Left ventricle myocardium superior (tissue), 1 donor: ENCODE measurements around the gene TTC24. TPM values are rescaled to one million over a fixed set of nuclear protein-coding genes. Genes with fewer than 3 reads are reported as not detected.
A peak's percentile ranks its signal among the peaks of the same experiment; 100 is the strongest.
"Not testable (repeated sequence)": the region's sequence is repeated elsewhere in the genome, so short reads cannot be mapped to it uniquely, and the experiment has no call there.

Experiments used
- ATAC-seq: fragments of 200-7000 bp; cut with Tn5 transposase; one replicate; pipeline ENCODE4 v1.9.1; 2020; ENCODE audit warnings: mild to moderate bottlenecking, moderate library complexity
- DNase-seq: peaks from one replicate; pipeline ENCODE4 v3.0.0-alpha.2; 2020
- intact Hi-C: fragments of 100-400 bp; cut with micrococcal nuclease; formaldehyde crosslinking; loops from one replicate; pipeline ENCODE4 v1.11.0; 2022
- total RNA-seq: library from RNA; stranded (reverse); fragmentation: NEBNext Ultra II Directional; extraction: Animal tissue kit (Norgen Biotek cat#: 25700); gene quantifications from one replicate; pipeline ENCODE4 v1.2.1, GENCODE V29; 2021
- donor health status: DM: no; HTN: yes; CAD: no; lungs with severe emphysema.

TTC24 gene
- total RNA-seq, 1 donor from 2014 or later: not detected

GRCh38 chr1:156598731-156599432 is 19.4 kb downstream of the TTC24 start:
- DNase-seq (no peak), ATAC-seq (no peak)
- intact Hi-C loops: no loop called here

- intact Hi-C loops: no loop called here
- no peak for DNase-seq
- no peak for ATAC-seq
Observed at GRCh38 chr1:156599811-156600210, 20.3 kb downstream of the TTC24 start.

- DNase-seq (no peak), ATAC-seq (no peak)
- intact Hi-C loops: no loop called here
Observed at GRCh38 chr1:156600733-156601121, 21.2 kb downstream of the TTC24 start.

DNA sequence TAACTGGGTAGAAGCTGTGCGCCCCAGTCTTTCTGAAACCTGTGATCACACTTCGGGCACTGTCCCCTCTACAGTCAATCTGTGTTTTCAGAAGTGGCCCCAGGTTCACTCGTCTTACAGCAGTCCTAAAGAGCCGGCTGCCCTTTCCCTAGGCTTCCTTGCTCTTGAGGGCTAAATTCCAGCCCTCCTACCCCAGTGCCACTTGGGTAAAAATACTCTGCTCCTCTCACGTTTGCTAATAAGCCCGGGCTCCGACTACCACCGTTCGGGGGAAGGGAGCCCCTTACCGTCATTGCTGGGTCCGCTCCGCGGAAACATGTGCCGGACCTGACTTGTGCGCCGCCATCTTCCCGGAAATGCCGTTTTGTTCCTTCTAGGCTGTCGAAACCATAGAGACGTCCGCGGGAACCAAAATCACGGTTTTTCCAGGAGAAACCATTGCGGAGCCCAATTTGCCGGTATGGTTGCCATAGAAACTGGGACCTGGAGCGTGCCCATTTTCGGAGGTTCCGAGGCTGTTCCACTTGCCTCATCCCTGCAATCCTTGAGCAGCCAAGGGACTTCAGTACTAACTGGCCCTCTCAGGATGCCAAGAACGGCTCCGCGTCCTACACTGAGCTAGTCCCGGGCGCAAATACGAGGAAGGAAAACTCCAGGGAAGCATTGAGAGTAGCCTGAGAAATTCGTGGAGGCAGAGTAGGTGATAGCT is 21.8 kb downstream of the TTC24 start, which contains the start of gene GPATCH4:
Gene GPATCH4, minus strand, starts transcription at position 358 of the 709 bp plus-strand sequence.
- ATAC-seq: peak; percentile 87
- intact Hi-C loops: no loop called here
- DNase-seq: peak; percentile 77

DNA sequence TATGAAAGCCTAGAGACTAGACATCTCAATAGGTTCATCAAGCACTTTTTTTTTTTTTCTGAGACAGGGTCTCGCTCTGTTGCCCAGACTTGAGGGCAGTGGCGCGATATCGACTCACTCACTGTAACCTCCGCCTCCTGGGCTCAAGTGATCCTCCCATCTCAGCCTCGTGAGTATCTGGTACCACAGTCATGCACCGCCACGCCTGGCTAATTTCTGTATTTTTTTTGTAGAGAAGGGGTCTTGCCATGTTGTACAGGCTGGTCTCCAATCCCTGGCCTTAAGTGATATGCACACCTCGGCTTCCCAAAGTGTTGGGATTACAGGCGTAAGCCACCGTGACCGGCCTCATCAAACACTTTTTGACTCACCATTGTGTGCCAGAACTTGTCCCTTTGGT is 22.4 kb downstream of the TTC24 start:
- no peak for ATAC-seq
- intact Hi-C loops: no loop called here
- no peak for DNase-seq

GRCh38 chr1:156602557-156602993 is 23.1 kb downstream of the TTC24 start:
- DNase-seq: no peak
- ATAC-seq: no peak
- intact Hi-C loops: no loop called here

GRCh38 chr1:156607344-156607743 is 27.8 kb downstream of the TTC24 start:
- not testable (repeated sequence) for ATAC-seq, DNase-seq
- intact Hi-C loops: loop anchor here (5.0 kb wide), 1 partner anchor 150 kb away; no protein-coding TSS in a partner anchor

- intact Hi-C loops: loop anchor here (2.0 to 5.0 kb wide), 2 partner anchors 23 to 151 kb away; no protein-coding TSS in a partner anchor
Observed at GRCh38 chr1:156608036-156608674, 28.6 kb downstream of the TTC24 start.

GRCh38 chr1:156608981-156609380 is 29.5 kb downstream of the TTC24 start:
- intact Hi-C loops: loop anchor here (2.0 to 5.0 kb wide), 2 partner anchors 24 to 152 kb away; no protein-coding TSS in a partner anchor
- peak; percentile 27 for ATAC-seq
- no peak for DNase-seq

More at GRCh38 chr1:156608036-156608674, 28.6 kb downstream of the TTC24 start:
- ATAC-seq (peak; percentile 96), DNase-seq (no peak)

DNA sequence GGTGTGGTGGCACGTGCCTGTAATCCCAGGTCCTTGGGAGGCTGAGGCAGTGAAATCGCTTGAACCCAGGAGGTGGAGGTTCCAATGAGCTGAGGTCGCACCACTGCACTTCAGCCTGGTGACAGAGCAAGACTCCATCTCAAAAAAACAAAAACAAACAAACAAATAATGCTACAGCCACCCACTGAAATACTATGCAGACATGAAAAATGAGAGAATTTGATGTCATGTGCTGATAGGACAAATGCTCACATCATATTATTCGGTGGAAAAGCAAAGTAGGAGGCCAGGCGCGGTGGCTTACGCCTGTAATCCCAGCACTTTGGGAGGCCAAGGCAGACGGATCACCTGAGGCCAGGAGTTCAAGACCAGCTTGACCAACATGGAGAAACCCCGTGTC is 30.5 kb downstream of the TTC24 start:
- intact Hi-C loops: not testable (repeated sequence)

GRCh38 chr1:156612666-156613065 is 33.1 kb downstream of the TTC24 start:
- intact Hi-C loops: no loop called here
- no peak for DNase-seq
- no peak for ATAC-seq

More for the DNA sequence above, 30.5 kb downstream of the TTC24 start:
- not testable (repeated sequence) for ATAC-seq, DNase-seq

- peak; percentile 35 for ATAC-seq
- no peak for DNase-seq
- intact Hi-C loops: no loop called here
Observed at GRCh38 chr1:156615946-156616345, 36.4 kb downstream of the TTC24 start.

GRCh38 chr1:156616463-156616862 is 36.9 kb downstream of the TTC24 start:
- ATAC-seq: peak; percentile 85
- peak; percentile 43 for DNase-seq
- intact Hi-C loops: no loop called here

DNA sequence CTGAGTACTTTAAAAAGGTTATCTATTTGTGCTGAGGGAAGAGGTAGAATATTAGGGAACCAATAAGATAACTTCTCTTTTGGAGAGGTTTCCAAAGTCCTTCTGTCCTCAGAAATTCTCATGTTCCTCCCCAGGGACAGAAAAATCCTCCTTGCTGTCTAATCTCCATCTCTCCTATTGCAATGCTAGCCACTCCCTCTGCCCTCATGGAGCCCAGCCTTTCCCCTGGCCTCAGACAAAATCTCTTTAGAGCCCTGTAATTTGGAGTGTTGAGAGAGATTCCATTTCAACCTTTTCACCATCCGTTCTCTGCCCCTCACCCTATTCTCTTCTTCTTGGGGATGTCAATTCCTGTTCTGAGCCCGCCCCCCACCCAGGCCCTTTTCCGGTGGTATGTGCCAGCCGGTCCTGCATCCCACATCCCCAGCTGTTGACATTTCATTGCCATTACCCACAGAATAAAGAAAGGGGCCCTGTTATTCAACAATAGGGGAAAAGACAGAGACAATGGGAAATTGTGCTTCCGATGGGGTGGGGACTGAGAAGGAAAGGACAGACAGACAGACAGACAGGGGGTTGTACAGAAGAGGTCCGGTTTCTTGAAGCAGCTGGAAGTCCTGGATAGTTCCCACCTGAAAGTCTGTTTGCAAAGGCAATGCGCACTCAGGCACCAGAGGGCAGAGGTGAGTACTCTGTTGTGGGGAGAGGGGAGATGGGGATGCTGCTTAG is 39.5 kb downstream of the TTC24 start, which contains the start of gene HAPLN2:
Gene HAPLN2, plus strand, starts transcription at position 563 of the 729 bp plus-strand sequence. CDS start 4,076 bp downstream, outside the sequence.
- ATAC-seq: no peak
- intact Hi-C loops: no loop called here

DNA sequence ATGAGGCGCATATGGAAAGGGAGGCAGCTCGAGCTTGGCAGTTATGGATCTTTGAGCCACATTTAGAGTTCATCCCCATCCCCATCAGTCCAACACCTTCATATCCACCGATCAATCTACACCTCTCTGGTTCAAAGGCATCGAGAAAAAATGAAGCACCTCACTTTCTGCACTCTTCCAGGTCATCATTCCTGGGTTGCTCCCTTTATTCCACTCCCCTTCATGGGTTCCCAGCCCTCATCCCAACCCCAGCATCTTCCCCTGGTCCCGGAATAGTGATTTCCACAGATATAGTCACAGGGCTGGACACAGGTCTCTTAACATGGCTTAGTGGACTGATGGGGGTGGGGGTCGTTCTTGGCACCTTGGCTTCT is 40.0 kb downstream of the TTC24 start:
- ATAC-seq: no peak
- no peak for DNase-seq
- intact Hi-C loops: no loop called here

More for the DNA sequence above, 39.5 kb downstream of the TTC24 start, which contains the start of gene HAPLN2:
- DNase-seq: no peak

DNA sequence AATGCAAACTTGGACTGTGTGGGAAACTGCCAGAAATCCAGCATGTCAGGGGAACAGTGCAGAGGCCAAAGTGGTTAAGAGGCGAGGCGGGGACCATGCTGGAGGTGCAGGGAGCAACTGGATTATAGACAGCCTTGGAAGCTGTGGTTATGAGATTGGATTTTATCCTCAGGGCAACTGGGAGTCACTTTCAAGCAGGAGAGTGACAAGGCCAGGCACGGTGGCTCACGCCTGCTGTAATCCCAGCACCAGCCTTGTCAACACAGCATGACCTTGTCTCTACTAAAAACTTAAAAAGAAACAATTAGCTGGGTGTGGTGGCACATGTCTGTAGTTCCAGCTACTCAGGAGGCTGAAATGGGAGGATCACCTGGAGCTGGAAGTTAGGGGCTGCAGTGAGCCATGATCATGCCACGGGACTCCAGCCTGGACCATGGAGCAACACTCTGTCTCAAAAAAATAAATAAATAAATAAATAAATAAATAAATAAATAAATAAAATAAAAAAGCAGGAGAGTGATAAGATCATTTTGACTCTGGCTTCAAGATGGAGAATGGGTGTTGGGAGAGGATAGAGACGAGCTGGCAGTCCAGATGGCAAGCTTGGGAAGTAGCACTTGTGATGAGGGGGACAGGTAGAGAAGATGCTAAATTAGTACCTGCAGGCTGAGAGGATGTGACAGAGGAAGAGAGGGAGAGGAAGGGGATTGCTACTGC is 43.2 kb downstream of the TTC24 start:
- intact Hi-C loops: no loop called here
- ATAC-seq: no peak
- DNase-seq: no peak

DNA sequence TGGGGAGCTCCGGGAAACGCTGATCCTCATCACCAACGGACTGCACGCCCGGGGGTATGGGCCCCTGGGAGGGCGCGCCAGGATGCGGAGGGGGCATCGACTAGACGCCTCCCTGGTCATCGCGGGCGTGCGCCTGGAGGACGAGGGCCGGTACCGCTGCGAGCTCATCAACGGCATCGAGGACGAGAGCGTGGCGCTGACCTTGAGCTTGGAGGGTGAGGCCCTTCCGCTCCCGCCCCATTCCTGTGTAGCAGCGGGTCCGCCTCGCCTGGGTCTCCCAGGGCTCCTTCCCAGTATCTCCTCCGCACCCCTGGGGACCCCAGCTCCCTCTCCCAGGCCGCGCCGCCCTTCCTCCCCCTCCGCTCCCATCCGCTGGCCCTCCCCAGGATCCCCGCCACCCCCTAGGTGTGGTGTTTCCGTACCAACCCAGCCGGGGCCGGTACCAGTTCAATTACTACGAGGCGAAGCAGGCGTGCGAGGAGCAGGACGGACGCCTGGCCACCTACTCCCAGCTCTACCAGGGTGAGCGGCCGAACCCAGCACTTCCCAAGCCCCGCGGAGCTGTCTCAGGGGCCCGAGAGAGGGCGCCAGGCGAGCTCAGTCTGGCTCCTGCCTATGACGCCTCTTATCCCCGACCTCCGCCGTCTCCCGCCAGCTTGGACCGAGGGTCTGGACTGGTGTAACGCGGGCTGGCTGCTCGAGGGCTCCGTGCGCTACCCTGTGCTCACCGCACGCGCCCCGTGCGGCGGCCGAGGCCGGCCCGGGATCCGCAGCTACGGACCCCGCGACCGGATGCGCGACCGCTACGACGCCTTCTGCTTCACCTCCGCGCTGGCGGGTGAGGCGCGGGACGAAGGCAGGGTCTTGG is 44.7 kb downstream of the TTC24 start:
- peak; percentile 78 for ATAC-seq
- peak; percentile 68 for DNase-seq
- intact Hi-C loops: no loop called here
